ENCODE results near the gene IMMP1L.

The IMMP1L gene

GRCh38 chr11:31417816-31418215 is 91.6 kb downstream of the IMMP1L start:
- Histone ChIP-seq H3K79me2 (ENCODE audit: low read length) (no peaks in the 10 kb centered on the region), H3K27me3 (replicated peaks; ENCODE audit: insufficient read depth, low read length) (no peaks in the 10 kb centered on the region), H3F3A (ENCODE audit: insufficient read depth, low read length) (no peaks in the 10 kb centered on the region), H3K9ac (ENCODE audit: low read length) (no peak overlapping the region), H3K9me3 (replicated peaks; ENCODE audit: insufficient read depth, low read length) (no peaks in the 10 kb centered on the region), H3K27ac (ENCODE audit: low read length) (no peak overlapping the region), H3K4me3 (ENCODE audit: low read length) (no peak overlapping the region), H3K4me1 (ENCODE audit: low read length) (no peaks in the 10 kb centered on the region), H3K36me3 (replicated peaks; ENCODE audit: insufficient read depth, low read length) (no peaks in the 10 kb centered on the region), H3K4me2 (ENCODE audit: low read depth, low read length) (no peak overlapping the region), H2AFZ (ENCODE audit: low read length) (no peak overlapping the region), H4K20me1 (ENCODE audit: insufficient read depth, low read length) (no peaks in the 10 kb centered on the region), H3K9me2 (replicated peaks; ENCODE audit: insufficient read depth, low read length) (no peaks in the 10 kb centered on the region)
- TF ChIP-seq CTCF (IDR thresholded peaks at IDR 0.05; ENCODE audit: low read length) = no peak
- TF ChIP-seq EZH2phosphoT487 (IDR thresholded peaks at IDR 0.05; ENCODE audit: low read length) = no peak
- TF ChIP-seq EZH2 (optimal IDR thresholded peaks at IDR 0.05; ENCODE audit: low read depth, low read length) = no peak
- DNase-seq = no peak

DNA sequence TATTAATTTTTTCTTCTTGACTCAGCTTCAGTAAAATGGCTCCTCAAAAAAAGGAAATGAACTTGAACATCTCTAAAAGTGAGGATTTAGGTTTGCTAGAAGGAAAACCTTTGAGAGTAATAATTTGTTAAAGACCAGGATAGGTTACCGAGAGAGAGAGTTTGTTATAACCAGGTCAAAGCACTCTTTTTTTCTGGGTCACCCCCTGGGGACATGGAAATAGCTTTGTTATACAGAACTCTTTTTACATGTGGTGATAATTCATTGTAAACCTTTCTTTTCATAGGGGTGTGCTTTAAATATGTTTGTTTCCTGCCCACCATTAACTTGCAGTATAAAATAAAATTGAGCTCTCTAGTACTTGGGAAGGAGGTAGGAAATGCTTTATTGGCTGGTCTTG is 92.1 kb downstream of the IMMP1L start:
- Histone ChIP-seq H3K4me1 (ENCODE audit: low read length) (no peaks in the 10 kb centered on the region), H3K27ac (ENCODE audit: low read length) (no peak overlapping the region), H3K9me2 (replicated peaks; ENCODE audit: insufficient read depth, low read length) (no peaks in the 10 kb centered on the region), H3K9ac (ENCODE audit: low read length) (no peak overlapping the region), H3K27me3 (replicated peaks; ENCODE audit: insufficient read depth, low read length) (no peaks in the 10 kb centered on the region), H4K20me1 (ENCODE audit: insufficient read depth, low read length) (no peaks in the 10 kb centered on the region), H3K79me2 (ENCODE audit: low read length) (no peaks in the 10 kb centered on the region), H3F3A (ENCODE audit: insufficient read depth, low read length) (no peaks in the 10 kb centered on the region), H3K36me3 (replicated peaks; ENCODE audit: insufficient read depth, low read length) (no peaks in the 10 kb centered on the region), H2AFZ (ENCODE audit: low read length) (no peak overlapping the region), H3K4me2 (ENCODE audit: low read depth, low read length) (no peak overlapping the region), H3K4me3 (ENCODE audit: low read length) (no peak overlapping the region), H3K9me3 (replicated peaks; ENCODE audit: insufficient read depth, low read length) (no peaks in the 10 kb centered on the region)
- no peak for DNase-seq
- TF ChIP-seq EZH2 (optimal IDR thresholded peaks at IDR 0.05; ENCODE audit: low read depth, low read length) = no peak
- TF ChIP-seq CTCF (IDR thresholded peaks at IDR 0.05; ENCODE audit: low read length) = no peak
- TF ChIP-seq EZH2phosphoT487 (IDR thresholded peaks at IDR 0.05; ENCODE audit: low read length) = no peak

- Histone ChIP-seq H3K4me3 (ENCODE audit: low read length) (no peak overlapping the region), H3K9me2 (replicated peaks; ENCODE audit: insufficient read depth, low read length) (no peaks in the 10 kb centered on the region), H3F3A (ENCODE audit: insufficient read depth, low read length) (no peaks in the 10 kb centered on the region), H3K9me3 (replicated peaks; ENCODE audit: insufficient read depth, low read length) (no peaks in the 10 kb centered on the region), H3K27me3 (replicated peaks; ENCODE audit: insufficient read depth, low read length) (no peaks in the 10 kb centered on the region), H3K36me3 (replicated peaks; ENCODE audit: insufficient read depth, low read length) (no peaks in the 10 kb centered on the region), H3K4me2 (ENCODE audit: low read depth, low read length) (no peak overlapping the region), H4K20me1 (ENCODE audit: insufficient read depth, low read length) (no peaks in the 10 kb centered on the region), H3K9ac (ENCODE audit: low read length) (no peak overlapping the region), H3K27ac (ENCODE audit: low read length) (no peak overlapping the region), H3K79me2 (ENCODE audit: low read length) (no peaks in the 10 kb centered on the region), H2AFZ (ENCODE audit: low read length) (no peak overlapping the region), H3K4me1 (ENCODE audit: low read length) (no peaks in the 10 kb centered on the region)
- no peak for TF ChIP-seq EZH2 (optimal IDR thresholded peaks at IDR 0.05; ENCODE audit: low read depth, low read length)
- TF ChIP-seq CTCF (IDR thresholded peaks at IDR 0.05; ENCODE audit: low read length) = no peak
- no peak for TF ChIP-seq EZH2phosphoT487 (IDR thresholded peaks at IDR 0.05; ENCODE audit: low read length)
- no peak for DNase-seq
These were observed 94.0 kb downstream of the IMMP1L start for GRCh38 chr11:31415435-31415834.
